WI38 (cell line): Measurements from ENCODE around the gene SPR.
"Not testable (repeated sequence)": the region's sequence is repeated elsewhere in the genome, so short reads cannot be mapped to it uniquely, and the experiment has no call there.

Experiments used
- H3K4me3 ChIP-seq: 2 replicates; pipeline ENCODE4 v1.5.1; 2011; ENCODE audit warnings: low read depth, mild to moderate bottlenecking, control low read depth, low read length
- TF ChIP-seq, protein P1 (sequence below): IDR thresholded peaks from 2 replicates; pipeline ENCODE4 v1.5.1; 2012; ENCODE audit warnings: low read depth, mild to moderate bottlenecking, control low read depth, low read length

Gene SPR

GRCh38 chr2:72895759-72896281 lies 8.6 kb downstream of the SPR start:
- H3K4me3 ChIP-seq = no peak overlapping the region
- TF ChIP-seq, protein P1, sequence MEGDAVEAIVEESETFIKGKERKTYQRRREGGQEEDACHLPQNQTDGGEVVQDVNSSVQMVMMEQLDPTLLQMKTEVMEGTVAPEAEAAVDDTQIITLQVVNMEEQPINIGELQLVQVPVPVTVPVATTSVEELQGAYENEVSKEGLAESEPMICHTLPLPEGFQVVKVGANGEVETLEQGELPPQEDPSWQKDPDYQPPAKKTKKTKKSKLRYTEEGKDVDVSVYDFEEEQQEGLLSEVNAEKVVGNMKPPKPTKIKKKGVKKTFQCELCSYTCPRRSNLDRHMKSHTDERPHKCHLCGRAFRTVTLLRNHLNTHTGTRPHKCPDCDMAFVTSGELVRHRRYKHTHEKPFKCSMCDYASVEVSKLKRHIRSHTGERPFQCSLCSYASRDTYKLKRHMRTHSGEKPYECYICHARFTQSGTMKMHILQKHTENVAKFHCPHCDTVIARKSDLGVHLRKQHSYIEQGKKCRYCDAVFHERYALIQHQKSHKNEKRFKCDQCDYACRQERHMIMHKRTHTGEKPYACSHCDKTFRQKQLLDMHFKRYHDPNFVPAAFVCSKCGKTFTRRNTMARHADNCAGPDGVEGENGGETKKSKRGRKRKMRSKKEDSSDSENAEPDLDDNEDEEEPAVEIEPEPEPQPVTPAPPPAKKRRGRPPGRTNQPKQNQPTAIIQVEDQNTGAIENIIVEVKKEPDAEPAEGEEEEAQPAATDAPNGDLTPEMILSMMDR = no peak

DNA sequence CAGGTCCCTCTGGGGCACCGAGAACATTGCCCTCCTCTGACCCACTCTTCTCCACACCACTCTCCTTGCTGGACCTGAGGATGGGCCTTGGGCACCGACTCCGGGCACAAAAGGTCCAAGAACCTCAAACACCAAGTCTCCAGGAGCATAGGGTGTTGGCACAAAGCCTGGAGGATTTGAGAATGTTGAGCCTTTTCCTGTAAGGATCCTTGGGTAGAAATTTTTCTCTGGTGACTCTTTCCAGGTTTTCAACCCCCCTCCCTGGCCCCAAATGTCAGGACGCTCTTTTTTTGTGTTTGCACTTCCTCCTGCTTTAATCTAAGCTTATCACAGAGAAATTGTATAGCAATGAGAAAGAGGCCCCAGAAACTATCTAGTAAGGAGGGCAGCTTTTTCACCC lies 9.2 kb downstream of the SPR start:
- TF ChIP-seq, protein P1 = no peak
- H3K4me3 ChIP-seq = no peak overlapping the region

DNA sequence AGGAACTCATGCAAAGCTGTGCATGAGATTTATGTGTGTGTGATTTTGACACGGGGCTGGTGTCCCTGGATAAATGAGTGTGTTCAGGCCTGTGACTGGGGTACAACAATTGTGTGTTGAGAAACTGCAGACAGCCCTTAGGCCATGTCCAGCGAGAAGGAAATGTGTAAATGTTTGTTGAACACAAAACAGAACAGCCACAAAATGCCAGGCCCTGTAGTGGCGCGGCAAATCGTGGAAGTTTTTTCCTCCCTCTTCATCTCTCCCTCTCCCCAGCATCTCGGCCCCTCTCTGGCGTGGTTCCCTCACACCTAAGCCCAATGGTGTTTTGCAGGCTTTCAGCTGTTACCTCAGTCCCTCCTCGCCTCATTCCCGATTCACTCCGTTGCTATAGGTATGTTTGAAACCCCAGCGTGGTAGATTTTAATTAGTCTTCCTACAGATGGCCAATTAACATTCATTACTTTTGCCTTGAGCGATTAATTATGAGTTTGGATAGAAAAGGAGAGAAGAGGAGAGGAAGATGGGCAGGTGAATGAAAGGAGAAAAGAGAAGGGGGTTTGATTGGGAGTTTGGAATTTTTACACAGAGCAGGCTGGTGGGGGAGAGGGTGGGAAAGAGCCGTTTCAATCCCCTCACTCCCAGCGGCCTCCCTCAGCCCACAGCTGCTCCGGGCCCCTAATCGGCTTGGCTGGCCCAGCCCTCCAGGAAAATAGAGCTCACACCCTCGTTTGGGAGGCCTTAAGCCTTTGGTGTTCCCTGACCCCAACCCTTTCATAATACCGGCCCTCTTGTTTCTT lies 10.8 kb downstream of the SPR start:
- no peak overlapping the region for H3K4me3 ChIP-seq

DNA sequence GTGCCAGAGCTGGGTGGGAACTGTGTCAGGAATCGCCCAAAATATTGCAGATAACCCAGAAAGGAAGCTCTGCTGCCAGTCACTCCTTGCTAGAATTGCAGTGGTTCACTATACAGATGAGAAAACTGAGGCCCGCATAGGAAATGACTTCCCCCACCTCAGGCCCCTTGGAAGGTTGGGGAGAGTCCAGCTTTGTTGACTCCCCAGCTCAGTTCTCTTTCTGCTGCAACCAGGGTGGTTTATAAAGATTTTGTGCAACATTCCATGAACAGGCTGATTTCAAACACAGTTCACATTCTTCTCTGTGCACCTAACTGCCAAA lies 11.3 kb downstream of the SPR start:
- no peak overlapping the region for H3K4me3 ChIP-seq
- TF ChIP-seq, protein P1 = no peak

More for the DNA sequence above, 10.8 kb downstream of the SPR start:
- TF ChIP-seq, protein P1 = no peak

- H3K4me3 ChIP-seq = no peak overlapping the region
- TF ChIP-seq, protein P1 = no peak
Measured at GRCh38 chr2:72900191-72900825, 13.1 kb downstream of the SPR start.

GRCh38 chr2:72901426-72901825 lies 14.2 kb downstream of the SPR start:
- TF ChIP-seq, protein P1 = no peak
- H3K4me3 ChIP-seq = no peak overlapping the region

GRCh38 chr2:72907369-72907768 lies 20.2 kb downstream of the SPR start:
- not testable (repeated sequence) for H3K4me3 ChIP-seq

DNA sequence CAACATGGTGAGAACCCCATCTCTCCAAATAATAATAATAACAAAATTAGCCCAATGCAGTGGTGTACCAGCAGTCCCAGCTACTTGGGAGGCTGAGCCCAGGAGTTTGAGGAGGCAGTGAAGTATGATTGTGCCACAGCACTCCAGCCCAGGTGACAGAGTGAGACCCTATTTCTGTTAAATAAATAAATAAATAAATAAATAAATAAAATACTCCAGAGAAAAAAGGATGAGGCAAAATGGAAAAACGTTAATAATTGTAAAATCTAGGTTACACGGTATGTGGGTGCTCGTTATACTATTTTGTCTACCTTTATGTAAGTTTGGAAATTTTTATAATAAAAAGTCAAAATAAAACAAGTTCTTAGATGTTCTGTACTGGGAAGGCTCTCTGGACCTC lies 21.5 kb downstream of the SPR start:
- no peak overlapping the region for H3K4me3 ChIP-seq
- TF ChIP-seq, protein P1 = no peak
